ENCODE results near the gene STK26.
"Not testable (repeated sequence)": the region's sequence is repeated elsewhere in the genome, so short reads cannot be mapped to it uniquely, and the experiment has no call there.

The STK26 gene

GRCh38 chrX:132094164-132094563 is 71.1 kb downstream of the STK26 start:
- Mint-ChIP-seq H3K36me3 (ENCODE audit: low read depth) (no peaks in the 10 kb centered on the region), H3K4me3 (no peak overlapping the region), H3K4me1 (peaks cover 9% of the 10 kb centered on the region), H3K27me3 (no peaks in the 10 kb centered on the region), H3K27ac (no peak overlapping the region), H3K9me3 (no peaks in the 10 kb centered on the region)
- DNase-seq (no peak), ATAC-seq (no peak)

DNA sequence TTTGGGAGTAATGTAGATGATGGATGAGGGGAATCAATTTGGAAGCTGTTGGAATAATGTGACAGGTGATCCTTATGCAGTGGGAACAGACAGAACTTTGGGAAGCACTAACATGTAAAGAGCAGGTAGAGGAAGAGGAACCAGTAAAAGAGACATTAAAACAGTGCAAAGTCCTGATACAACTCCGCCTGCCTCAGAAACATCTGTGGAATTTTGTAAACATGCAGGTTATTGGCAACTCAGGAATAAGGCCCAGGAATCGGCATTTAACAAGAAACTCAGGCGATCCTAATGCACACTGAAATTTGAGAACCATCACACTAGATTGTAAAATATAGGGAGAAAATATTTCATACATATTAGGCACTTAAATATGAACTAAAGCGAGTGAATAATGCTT is 75.6 kb downstream of the STK26 start:
- H3K27me3 Mint-ChIP-seq; H3K27ac Mint-ChIP-seq; ATAC-seq; H3K36me3 Mint-ChIP-seq (ENCODE audit: low read depth); H3K9me3 Mint-ChIP-seq; H3K4me1 Mint-ChIP-seq; H3K4me3 Mint-ChIP-seq; DNase-seq: not testable (repeated sequence)

DNA sequence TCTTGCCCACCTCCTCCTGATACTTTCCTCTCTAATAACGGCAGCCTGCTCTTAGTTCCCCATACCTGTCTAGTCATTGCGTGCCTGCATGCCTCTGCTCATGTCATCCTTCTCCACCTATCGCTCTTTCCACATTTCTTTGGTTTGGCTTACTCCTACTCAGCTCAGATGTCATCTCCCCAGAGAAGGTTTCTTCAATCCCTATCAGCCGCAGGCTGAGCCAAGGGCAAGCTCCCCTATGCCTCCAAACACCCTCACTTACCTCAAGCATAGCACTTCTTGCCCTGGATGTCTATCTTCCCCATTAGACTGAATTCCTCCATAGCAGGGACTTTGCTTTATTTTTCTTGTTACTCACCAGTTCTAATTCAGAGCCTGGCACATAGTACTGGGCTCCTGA is 78.1 kb downstream of the STK26 start:
- no peak for ATAC-seq
- no peaks in the 10 kb centered on the region for H3K36me3 Mint-ChIP-seq (ENCODE audit: low read depth)
- no peak overlapping the region for H3K4me3 Mint-ChIP-seq
- H3K27me3 Mint-ChIP-seq, result no peaks in the 10 kb centered on the region
- DNase-seq, result no peak
- H3K9me3 Mint-ChIP-seq, result no peaks in the 10 kb centered on the region
- H3K4me1 Mint-ChIP-seq, result no peaks in the 10 kb centered on the region
- H3K27ac Mint-ChIP-seq, result no peak overlapping the region

GRCh38 chrX:132101799-132102198 is 78.7 kb downstream of the STK26 start:
- no peak overlapping the region for H3K4me3 Mint-ChIP-seq
- no peaks in the 10 kb centered on the region for H3K36me3 Mint-ChIP-seq (ENCODE audit: low read depth)
- H3K9me3 Mint-ChIP-seq, result no peaks in the 10 kb centered on the region
- H3K27me3 Mint-ChIP-seq, result no peaks in the 10 kb centered on the region
- H3K27ac Mint-ChIP-seq, result no peak overlapping the region
- H3K4me1 Mint-ChIP-seq, result no peaks in the 10 kb centered on the region
- ATAC-seq, result no peak
- no peak for DNase-seq

DNA sequence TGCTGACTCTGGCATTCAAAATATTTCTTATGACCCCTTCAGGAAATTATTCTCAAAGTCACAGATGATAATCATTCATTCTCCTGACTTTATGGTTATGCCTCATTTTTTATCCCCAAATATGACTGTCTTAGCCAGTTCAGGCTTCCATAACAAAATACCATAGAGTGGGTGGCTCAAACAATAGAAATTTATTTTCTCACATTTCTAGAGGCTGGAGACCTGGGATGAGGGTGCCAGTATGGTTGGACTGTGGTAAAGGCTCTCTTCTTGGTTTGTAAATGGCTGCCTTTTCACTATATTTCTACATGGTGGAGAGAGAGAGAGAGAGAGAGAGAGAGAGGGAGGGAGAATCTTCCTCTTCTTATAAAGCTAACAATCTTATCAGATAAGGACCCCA is 84.2 kb downstream of the STK26 start:
- H3K4me3 Mint-ChIP-seq, result no peak overlapping the region
- no peak overlapping the region for H3K27ac Mint-ChIP-seq

GRCh38 chrX:132114607-132115006 is 91.5 kb downstream of the STK26 start:
- DNase-seq, result no peak

More for the DNA sequence above, 84.2 kb downstream of the STK26 start:
- Mint-ChIP-seq H3K27me3 (no peaks in the 10 kb centered on the region), H3K4me1 (no peaks in the 10 kb centered on the region), H3K9me3 (no peaks in the 10 kb centered on the region), H3K36me3 (ENCODE audit: low read depth) (no peaks in the 10 kb centered on the region)
- ATAC-seq (no peak), DNase-seq (no peak)

DNA sequence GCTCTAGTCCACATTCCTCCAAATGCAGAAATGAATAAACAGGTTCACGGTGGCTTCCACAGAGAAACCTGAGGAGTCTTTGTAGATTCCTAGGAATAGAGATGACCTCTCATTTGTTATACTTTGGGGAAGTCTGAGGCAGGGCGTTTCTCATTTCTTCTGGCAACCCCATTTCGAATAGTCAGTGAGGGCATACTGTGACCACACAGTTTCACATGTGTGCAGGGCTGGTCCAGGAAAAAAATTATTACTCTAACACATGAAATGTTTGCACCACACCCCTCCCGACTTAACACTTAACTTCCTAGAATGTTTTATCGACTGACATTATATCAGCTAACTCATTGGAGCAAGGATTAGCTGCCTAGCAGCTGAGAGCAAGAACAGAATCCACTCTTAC is 92.7 kb downstream of the STK26 start:
- DNase-seq (no peak), ATAC-seq (no peak)
- Mint-ChIP-seq H3K4me3 (no peak overlapping the region), H3K27me3 (no peaks in the 10 kb centered on the region), H3K4me1 (no peaks in the 10 kb centered on the region), H3K36me3 (ENCODE audit: low read depth) (no peaks in the 10 kb centered on the region), H3K27ac (no peak overlapping the region), H3K9me3 (no peaks in the 10 kb centered on the region)

More at GRCh38 chrX:132114607-132115006, 91.5 kb downstream of the STK26 start:
- no peak for ATAC-seq
- no peak overlapping the region for H3K4me3 Mint-ChIP-seq
- H3K27ac Mint-ChIP-seq, result no peak overlapping the region
- H3K27me3 Mint-ChIP-seq, result no peaks in the 10 kb centered on the region
- no peaks in the 10 kb centered on the region for H3K9me3 Mint-ChIP-seq
- no peaks in the 10 kb centered on the region for H3K4me1 Mint-ChIP-seq
- no peaks in the 10 kb centered on the region for H3K36me3 Mint-ChIP-seq (ENCODE audit: low read depth)

DNA sequence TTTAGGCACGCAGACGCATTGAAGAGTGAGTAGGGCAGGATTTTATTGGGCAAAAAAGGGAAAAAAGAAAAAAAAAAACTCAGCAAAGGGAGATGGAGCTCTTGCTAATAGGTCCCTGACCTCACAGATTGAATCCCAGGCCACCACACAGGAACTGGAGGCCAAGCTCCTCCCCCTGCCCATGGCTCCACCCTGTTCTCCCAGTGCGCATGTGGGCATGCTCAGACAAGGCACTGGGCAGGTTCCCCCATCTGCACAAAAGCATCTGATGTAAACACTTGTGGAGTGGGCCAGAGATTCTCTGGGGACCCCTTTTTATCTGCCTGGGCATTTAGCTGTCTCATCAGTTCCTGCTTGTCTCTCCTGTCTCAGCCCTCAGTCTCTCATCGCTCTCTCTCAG is 95.3 kb downstream of the STK26 start:
- H3K36me3 Mint-ChIP-seq (ENCODE audit: low read depth), result no peaks in the 10 kb centered on the region
- no peaks in the 10 kb centered on the region for H3K27me3 Mint-ChIP-seq
- H3K9me3 Mint-ChIP-seq, result no peaks in the 10 kb centered on the region
- H3K4me1 Mint-ChIP-seq, result no peaks in the 10 kb centered on the region
- peak; percentile 2 for DNase-seq
- H3K4me3 Mint-ChIP-seq, result no peak overlapping the region
- no peak overlapping the region for H3K27ac Mint-ChIP-seq
- ATAC-seq, result no peak

- Mint-ChIP-seq H3K27me3 (no peaks in the 10 kb centered on the region), H3K4me3 (no peak overlapping the region), H3K27ac (no peak overlapping the region), H3K9me3 (no peaks in the 10 kb centered on the region), H3K4me1 (no peaks in the 10 kb centered on the region), H3K36me3 (ENCODE audit: low read depth) (no peaks in the 10 kb centered on the region)
- ATAC-seq (no peak), DNase-seq (no peak)
Measured at GRCh38 chrX:132119283-132119682, 96.2 kb downstream of the STK26 start.

GRCh38 chrX:132119821-132120515 is 96.9 kb downstream of the STK26 start:
- Mint-ChIP-seq H3K36me3 (ENCODE audit: low read depth) (no peaks in the 10 kb centered on the region), H3K4me1 (no peaks in the 10 kb centered on the region), H3K27me3 (no peaks in the 10 kb centered on the region), H3K9me3 (no peaks in the 10 kb centered on the region), H3K27ac (no peak overlapping the region), H3K4me3 (no peak overlapping the region)
- no peak for DNase-seq
- no peak for ATAC-seq

- ATAC-seq (no peak), DNase-seq (no peak)
- no peaks in the 10 kb centered on the region for H3K9me3 Mint-ChIP-seq
- no peaks in the 10 kb centered on the region for H3K27me3 Mint-ChIP-seq
- no peaks in the 10 kb centered on the region for H3K36me3 Mint-ChIP-seq (ENCODE audit: low read depth)
- H3K4me1 Mint-ChIP-seq, result no peaks in the 10 kb centered on the region
- H3K4me3 Mint-ChIP-seq, result no peak overlapping the region
- H3K27ac Mint-ChIP-seq, result no peak overlapping the region
Measured at GRCh38 chrX:132120913-132121312, 97.8 kb downstream of the STK26 start.

Data from activated naive CD8-positive, alpha-beta T cell treated with anti-CD3 and anti-CD28 coated beads, Interleukin-2, amount 50 U/mL, for 24 hours (primary cell).